Ectodermal cell (in vitro differentiated cells): ENCODE measurements around the gene ZNF679. TPM values are rescaled to one million over a fixed set of nuclear protein-coding genes. Genes with fewer than 3 reads are reported as not detected.
"Not testable (repeated sequence)": the region's sequence is repeated elsewhere in the genome, so short reads cannot be mapped to it uniquely, and the experiment has no call there.

ENCODE experiments used
- H3K27ac ChIP-seq: 2 replicates; pipeline ENCODE4 v1.7.0; 2013; ENCODE audit warnings: mild to moderate bottlenecking, low read depth, low read length; ENCODE audit not compliant: insufficient read depth, poor library complexity, severe bottlenecking
- H3K27me3 ChIP-seq: 2 replicates; pipeline ENCODE4 v1.7.0; 2013; ENCODE audit warnings: mild to moderate bottlenecking, low read length; ENCODE audit not compliant: insufficient read depth, control insufficient read depth, poor library complexity, severe bottlenecking
- H3K36me3 ChIP-seq: one replicate; pipeline ENCODE4 v1.7.0; 2013; ENCODE audit warnings: low read length; ENCODE audit not compliant: control insufficient read depth, insufficient read depth
- H3K4me1 ChIP-seq: one replicate; pipeline ENCODE4 v1.7.0; 2013; ENCODE audit warnings: low read length; ENCODE audit not compliant: control insufficient read depth, insufficient read depth
- H3K4me3 ChIP-seq: 2 replicates; pipeline ENCODE4 v1.7.0; 2013; ENCODE audit warnings: low read depth, low read length, control low read depth; ENCODE audit not compliant: insufficient read depth
- H3K9me3 ChIP-seq: 2 replicates; pipeline ENCODE4 v1.7.0; 2013; ENCODE audit warnings: mild to moderate bottlenecking, low read length, moderate library complexity; ENCODE audit not compliant: control insufficient read depth
- WGBS, 2 experiments: methylation state at CpG; one replicate each; pipeline ENCODE4 v1.1.7; 2013; ENCODE audit warnings: missing lambda C conversion rate in 2 of 2; 5-methylcytosine and 5-hydroxymethylcytosine counted together
- polyA plus RNA-seq, 4 experiments: library from polyadenylated mRNA; stranded (reverse); fragments of 50-300 nt; gene quantifications; one replicate each; pipeline ENCODE4 v1.2.3, GENCODE V29; 2013

Gene ZNF679
- not detected for polyA plus RNA-seq (2013, experiment 1 of 4)
- polyA plus RNA-seq (2013, experiment 2 of 4) = not detected
- polyA plus RNA-seq (2013, experiment 3 of 4) = not detected
- polyA plus RNA-seq (2013, experiment 4 of 4) = not detected

- not testable (repeated sequence) for H3K27ac ChIP-seq, H3K36me3 ChIP-seq, H3K27me3 ChIP-seq, H3K4me1 ChIP-seq, H3K4me3 ChIP-seq
- WGBS, 2 experiments = 96 to 100% methylated on average over 1 of the region's 1 CpG
- peaks cover 14% of the 10 kb centered on the region for H3K9me3 ChIP-seq
These were observed at the start of gene ZNF679 for GRCh38 chr7:64228174-64228573. Gene ZNF679 (plus strand): TSS chr7:64228474. CDS start chr7:64249118, 20,644 bp downstream.

- Histone ChIP-seq H3K27me3 (no peaks in the 10 kb centered on the region), H3K4me3 (no peak overlapping the region), H3K9me3 (peaks cover 9% of the 10 kb centered on the region), H3K4me1 (no peaks in the 10 kb centered on the region), H3K36me3 (no peaks in the 10 kb centered on the region), H3K27ac (no peak overlapping the region)
- WGBS, 2 experiments = 79 to 82% methylated on average over 4 of the region's 4 CpGs
These were observed 47.3 kb upstream of the ZNF679 start for GRCh38 chr7:64180989-64181388.

GRCh38 chr7:64181586-64181985, 46.7 kb upstream of the ZNF679 start:
- H3K4me3 ChIP-seq = no peak overlapping the region
- H3K4me1 ChIP-seq = no peaks in the 10 kb centered on the region

GRCh38 chr7:64182036-64182790, 46.1 kb upstream of the ZNF679 start:
- H3K4me1 ChIP-seq = no peaks in the 10 kb centered on the region
- peaks cover 8% of the 10 kb centered on the region for H3K9me3 ChIP-seq
- H3K27me3 ChIP-seq = no peaks in the 10 kb centered on the region
- no peak overlapping the region for H3K4me3 ChIP-seq
- 92% methylated on average over 66 of the region's 66 CpGs for WGBS, 2 experiments
- no peak overlapping the region for H3K27ac ChIP-seq
- H3K36me3 ChIP-seq = no peaks in the 10 kb centered on the region

More at GRCh38 chr7:64181586-64181985, 46.7 kb upstream of the ZNF679 start:
- H3K27me3 ChIP-seq = no peaks in the 10 kb centered on the region
- H3K9me3 ChIP-seq = peaks cover 8% of the 10 kb centered on the region
- no peak overlapping the region for H3K27ac ChIP-seq
- WGBS, 2 experiments = 92 to 94% methylated on average over 46 of the region's 46 CpGs
- no peaks in the 10 kb centered on the region for H3K36me3 ChIP-seq

GRCh38 chr7:64183126-64183742, 45.0 kb upstream of the ZNF679 start:
- no peaks in the 10 kb centered on the region for H3K27me3 ChIP-seq
- H3K4me3 ChIP-seq = no peak overlapping the region
- H3K4me1 ChIP-seq = no peaks in the 10 kb centered on the region
- no peaks in the 10 kb centered on the region for H3K36me3 ChIP-seq
- peaks cover 8% of the 10 kb centered on the region for H3K9me3 ChIP-seq
- 75 to 78% methylated on average over 31 of the region's 31 CpGs for WGBS, 2 experiments
- H3K27ac ChIP-seq = no peak overlapping the region

- Histone ChIP-seq H3K27me3 (no peaks in the 10 kb centered on the region), H3K27ac (no peak overlapping the region), H3K4me1 (no peaks in the 10 kb centered on the region), H3K9me3 (peaks cover 8% of the 10 kb centered on the region), H3K36me3 (no peaks in the 10 kb centered on the region), H3K4me3 (no peak overlapping the region)
- 92 to 94% methylated on average over 13 of the region's 13 CpGs for WGBS, 2 experiments
These were observed 44.4 kb upstream of the ZNF679 start for GRCh38 chr7:64183827-64184372.

GRCh38 chr7:64184376-64184775, 43.9 kb upstream of the ZNF679 start:
- no peaks in the 10 kb centered on the region for H3K27me3 ChIP-seq
- H3K27ac ChIP-seq = no peak overlapping the region
- 88 to 90% methylated on average over 12 of the region's 12 CpGs for WGBS, 2 experiments
- peaks cover 7% of the 10 kb centered on the region for H3K9me3 ChIP-seq
- H3K4me3 ChIP-seq = no peak overlapping the region
- H3K4me1 ChIP-seq = no peaks in the 10 kb centered on the region
- no peaks in the 10 kb centered on the region for H3K36me3 ChIP-seq

GRCh38 chr7:64187408-64187807, 40.9 kb upstream of the ZNF679 start:
- Histone ChIP-seq H3K36me3 (no peaks in the 10 kb centered on the region), H3K27me3 (no peaks in the 10 kb centered on the region), H3K4me3 (no peak overlapping the region), H3K9me3 (peaks cover 3% of the 10 kb centered on the region), H3K27ac (no peak overlapping the region), H3K4me1 (no peaks in the 10 kb centered on the region)
- WGBS, 2 experiments = 62 to 76% methylated on average over 3 of the region's 3 CpGs

- no peaks in the 10 kb centered on the region for H3K27me3 ChIP-seq
These were observed 36.0 kb upstream of the ZNF679 start for GRCh38 chr7:64192148-64192704.

GRCh38 chr7:64192775-64193174, 35.5 kb upstream of the ZNF679 start:
- H3K4me1 ChIP-seq = no peaks in the 10 kb centered on the region
- H3K27ac ChIP-seq = no peak overlapping the region
- no peaks in the 10 kb centered on the region for H3K27me3 ChIP-seq
- H3K36me3 ChIP-seq = no peaks in the 10 kb centered on the region
- no peak overlapping the region for H3K4me3 ChIP-seq
- no peaks in the 10 kb centered on the region for H3K9me3 ChIP-seq
- WGBS, 2 experiments = 72 to 74% methylated on average over 8 of the region's 8 CpGs

More at GRCh38 chr7:64192148-64192704, 36.0 kb upstream of the ZNF679 start:
- Histone ChIP-seq H3K36me3 (no peaks in the 10 kb centered on the region), H3K9me3 (no peaks in the 10 kb centered on the region), H3K4me1 (no peaks in the 10 kb centered on the region), H3K4me3 (no peak overlapping the region), H3K27ac (no peak overlapping the region)
- WGBS, 2 experiments = 90 to 93% methylated on average over 24 of the region's 24 CpGs
